Measurements from ENCODE around the gene NDEL1.

The NDEL1 gene

DNA sequence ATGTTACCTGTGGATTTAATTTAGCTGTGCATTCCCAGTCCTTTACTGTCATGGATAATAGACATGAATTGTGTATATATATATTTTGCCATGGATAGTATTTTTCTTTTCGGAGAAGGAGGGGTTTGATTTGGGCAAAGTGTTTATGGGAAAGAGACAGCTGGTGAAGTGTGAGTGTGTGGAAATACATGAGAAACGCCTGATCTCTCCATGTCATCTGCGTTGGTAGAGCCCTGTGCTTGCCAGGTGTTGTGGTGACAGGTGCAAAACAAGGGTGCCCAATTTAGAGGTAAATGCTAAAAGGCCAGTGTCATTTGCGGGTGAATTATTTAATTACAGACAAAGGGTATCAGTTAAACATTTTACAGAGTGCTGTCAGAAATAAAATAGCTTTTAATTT is 23.4 kb downstream of the NDEL1 start:
- DNase-seq: no peak

DNA sequence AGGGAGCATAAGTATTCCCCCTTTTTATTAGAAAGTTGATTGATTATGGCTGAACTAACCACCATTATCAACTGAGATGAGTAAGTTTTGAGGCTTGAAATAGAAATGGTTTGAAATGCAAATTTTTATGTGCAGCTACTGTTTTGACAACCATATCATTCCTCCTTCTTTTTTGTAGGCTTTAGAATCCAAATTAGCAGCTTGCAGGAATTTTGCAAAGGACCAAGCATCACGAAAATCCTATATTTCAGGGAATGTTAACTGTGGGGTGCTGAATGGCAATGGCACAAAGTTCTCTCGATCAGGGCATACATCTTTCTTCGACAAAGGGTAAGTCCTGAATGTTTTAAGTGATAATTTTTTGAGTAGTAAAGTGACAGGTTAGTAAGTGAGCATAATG is 24.1 kb downstream of the NDEL1 start:
- no peak for DNase-seq

DNA sequence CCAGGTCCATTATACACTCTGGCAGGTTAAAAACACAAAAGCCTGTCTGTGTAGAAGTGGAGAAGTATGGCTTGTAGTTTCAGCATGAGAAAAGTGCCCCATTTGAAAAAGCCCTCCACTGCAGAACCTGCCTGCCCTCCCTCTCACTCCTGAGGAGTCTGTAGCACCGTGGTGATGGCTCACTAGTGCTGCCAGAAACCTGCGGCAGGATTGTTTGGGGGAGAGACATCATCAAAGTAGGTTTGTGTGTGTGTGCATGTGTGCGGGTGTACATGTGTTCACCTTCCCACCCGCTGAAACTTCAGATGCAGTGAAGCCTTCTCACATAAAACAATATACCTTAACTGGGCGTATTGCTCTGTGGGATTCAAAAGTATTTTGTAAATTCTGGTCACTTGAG is 26.9 kb downstream of the NDEL1 start:
- no peak for DNase-seq

DNA sequence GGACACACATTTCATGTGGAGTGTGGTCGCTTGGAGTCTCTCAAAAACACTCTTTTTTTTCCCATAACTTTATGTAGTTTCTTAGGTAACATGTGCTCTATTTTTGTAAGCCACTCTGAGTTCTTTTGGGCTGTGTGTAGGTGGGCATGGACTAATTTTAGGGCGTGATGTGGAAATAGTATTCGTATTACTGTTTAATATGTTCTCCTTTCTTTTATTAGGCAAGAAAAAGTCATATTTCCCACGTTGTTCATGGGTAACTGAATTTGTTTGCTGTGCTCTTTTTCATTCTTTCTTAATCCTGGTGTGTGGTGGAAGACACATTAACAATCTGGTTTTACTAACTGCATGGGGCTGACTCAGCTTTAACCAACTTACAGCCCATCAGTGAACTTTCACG is 27.4 kb downstream of the NDEL1 start:
- DNase-seq: no peak

DNA sequence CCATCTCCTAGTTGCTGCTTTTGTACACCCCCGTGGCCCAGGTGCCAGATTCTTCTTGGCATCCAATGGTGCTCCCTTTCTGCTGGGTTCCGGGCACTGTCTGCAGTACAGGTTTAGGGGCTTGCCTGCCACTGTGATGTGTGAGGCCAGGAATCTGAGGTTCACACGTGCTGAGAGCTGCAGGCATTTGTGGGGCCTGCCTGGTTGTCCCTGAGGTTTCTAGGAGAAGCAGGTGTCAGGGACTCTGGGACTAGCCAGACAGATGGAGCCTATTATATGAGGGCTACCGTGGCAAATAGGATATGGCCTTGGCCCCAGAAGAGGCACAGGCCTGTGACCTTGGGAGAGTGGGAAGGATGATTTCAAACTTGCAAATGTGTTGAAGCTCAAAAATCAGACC is 29.3 kb downstream of the NDEL1 start:
- DNase-seq: no peak

DNA sequence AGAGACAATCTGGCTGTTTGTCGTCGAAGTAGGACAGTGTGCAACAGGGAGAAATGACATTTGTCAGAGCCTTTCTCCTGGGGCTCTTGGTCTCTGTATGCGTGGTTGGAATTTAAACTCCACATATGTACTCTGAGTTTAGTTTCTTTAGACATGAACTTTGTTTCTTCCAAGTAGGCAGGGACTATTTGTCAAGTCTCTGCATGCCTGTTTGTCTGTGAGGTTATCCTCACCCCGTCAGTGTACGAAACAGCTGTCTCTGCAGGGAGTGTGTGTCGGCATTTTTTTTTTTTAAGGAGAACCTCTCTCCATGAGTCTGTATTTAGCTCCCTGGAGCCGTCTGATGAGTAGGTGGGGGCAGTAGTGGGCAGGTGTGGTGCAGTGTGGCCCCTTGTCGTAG is 29.7 kb downstream of the NDEL1 start:
- no peak for DNase-seq

DNA sequence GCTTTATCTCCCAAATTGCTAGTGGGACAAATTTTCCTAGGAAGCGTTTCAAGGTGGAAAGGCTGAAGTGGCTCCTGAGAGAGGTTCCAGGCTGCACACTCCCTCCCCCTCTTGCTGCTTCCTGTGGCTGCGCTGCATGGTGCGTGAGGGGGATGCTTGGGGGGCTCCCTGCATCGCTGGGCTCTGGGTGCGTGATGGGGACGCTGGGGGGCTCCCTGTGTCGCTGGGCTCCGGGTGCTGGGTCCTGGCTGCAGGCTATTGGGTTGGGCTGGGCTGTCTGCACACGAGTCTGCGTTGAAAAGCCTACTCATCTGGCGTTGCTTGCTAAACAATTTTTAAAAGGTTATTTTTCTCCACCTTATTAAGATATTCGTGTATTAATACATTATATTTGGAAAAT is 30.1 kb downstream of the NDEL1 start:
- DNase-seq: no peak

DNA sequence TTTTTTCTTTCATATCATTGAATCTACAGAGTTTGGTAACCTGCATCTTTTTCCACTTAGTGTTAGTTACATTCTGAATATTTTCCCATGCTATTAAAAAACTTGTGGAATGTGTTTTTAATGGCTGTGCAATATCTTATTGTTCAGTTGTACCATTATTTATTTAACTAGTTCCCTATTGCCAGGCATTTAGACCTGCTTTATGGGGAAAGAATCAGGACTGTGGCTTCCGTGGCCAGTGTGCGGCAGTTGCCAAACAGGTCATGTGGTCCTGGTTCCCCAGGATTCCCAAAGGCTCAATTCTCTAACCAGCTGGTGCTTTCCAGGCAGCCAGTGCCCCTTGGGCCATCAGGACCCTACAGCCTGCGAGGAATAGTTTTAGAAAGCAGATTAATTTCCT is 30.8 kb downstream of the NDEL1 start:
- no peak for DNase-seq

DNA sequence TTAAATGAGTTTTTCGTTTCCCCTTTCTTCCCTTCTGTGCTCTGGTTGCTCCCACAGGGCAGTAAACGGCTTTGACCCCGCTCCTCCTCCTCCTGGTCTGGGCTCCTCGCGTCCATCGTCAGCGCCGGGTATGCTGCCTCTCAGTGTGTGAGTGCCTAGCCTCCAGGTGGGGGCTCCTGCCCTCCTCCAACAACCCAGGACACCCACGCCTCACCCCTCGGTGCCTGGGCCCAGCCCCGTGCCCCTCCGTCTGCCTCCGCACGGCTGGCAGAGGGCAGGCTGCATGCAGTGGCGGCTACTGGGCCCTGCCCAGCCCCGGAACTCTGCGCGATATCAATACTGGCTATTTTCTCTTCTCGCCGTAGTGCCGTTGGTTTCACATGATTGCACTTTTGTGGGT is 31.2 kb downstream of the NDEL1 start:
- no peak for DNase-seq

DNA sequence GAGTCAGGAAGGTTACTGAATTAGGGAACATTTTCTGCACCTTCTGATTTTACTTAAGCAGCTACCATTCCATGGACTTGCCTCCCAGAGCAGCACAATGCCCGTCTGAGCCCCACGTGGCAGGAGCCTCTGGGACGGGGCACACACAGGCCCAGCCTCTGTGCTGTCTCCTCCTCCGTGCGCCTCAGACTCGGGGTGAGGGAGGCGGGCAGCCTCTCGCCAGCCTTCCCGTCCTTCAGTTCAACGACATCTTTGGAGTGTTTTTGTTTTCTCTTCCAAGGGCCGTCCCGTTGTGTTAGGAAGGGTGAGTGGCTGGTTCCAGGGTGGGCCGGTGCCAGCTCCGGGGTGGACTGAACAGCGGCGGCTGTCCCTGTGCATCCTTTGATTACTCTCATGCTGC is 31.8 kb downstream of the NDEL1 start:
- DNase-seq: no peak

DNA sequence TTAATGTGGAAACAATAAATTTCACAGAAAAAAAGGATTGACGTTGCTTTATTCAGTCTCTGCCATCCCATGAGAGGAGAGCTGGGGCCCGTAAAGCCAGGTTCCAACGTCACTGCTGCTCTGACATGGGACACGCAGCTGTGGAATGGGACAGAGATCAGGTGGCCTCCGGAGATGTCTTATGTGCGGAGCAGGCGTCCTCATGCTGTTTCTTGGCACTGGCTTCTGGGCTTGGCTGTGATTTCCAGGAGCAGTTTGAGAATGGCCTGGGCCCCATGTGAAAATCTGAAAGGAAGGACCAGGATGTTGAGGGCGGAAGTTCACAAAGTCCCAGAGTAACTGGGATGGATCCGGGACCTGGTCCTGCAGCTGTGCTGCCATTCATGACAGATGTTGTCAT is 32.4 kb downstream of the NDEL1 start:
- no peak for DNase-seq

DNA sequence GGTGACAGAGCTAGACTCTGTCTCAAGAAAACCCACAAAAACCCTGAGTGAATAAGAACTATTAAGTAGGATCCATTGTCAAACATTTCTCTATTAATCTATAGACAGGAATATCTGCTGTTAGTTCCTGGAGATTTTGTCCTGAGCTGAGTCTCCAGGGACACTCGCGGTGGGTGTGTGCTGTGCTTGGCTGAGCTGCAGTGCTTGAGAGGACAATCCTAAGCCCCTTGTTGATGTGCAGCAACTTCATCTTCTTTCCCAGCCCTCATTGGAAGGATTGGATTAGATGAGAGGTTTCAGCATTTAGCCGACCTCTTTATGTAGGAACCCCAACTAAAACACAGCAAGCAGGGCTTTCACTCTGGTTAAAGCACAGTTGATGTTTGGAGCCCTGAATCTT is 33.3 kb downstream of the NDEL1 start:
- DNase-seq: no peak

DNA sequence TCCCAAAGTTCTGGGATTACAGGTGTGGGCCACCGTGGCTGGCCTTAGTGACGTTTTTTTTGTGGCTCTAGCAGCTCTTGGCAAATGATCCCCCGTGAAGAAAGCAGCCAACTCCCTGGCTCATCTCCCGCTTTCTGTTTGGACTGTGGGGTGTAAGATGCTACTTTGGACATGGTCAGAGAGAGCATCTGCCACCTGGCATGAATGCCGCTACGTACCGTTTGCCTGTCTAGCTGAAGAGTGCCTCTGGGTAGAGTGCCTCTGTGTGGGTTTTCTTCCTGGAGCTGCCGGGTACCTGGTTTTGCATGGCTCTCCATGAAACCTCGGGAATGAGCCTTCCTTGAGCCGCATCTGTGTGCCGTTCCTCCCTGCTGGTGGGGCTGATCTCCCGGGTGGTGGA is 34.3 kb downstream of the NDEL1 start:
- DNase-seq: no peak

DNA sequence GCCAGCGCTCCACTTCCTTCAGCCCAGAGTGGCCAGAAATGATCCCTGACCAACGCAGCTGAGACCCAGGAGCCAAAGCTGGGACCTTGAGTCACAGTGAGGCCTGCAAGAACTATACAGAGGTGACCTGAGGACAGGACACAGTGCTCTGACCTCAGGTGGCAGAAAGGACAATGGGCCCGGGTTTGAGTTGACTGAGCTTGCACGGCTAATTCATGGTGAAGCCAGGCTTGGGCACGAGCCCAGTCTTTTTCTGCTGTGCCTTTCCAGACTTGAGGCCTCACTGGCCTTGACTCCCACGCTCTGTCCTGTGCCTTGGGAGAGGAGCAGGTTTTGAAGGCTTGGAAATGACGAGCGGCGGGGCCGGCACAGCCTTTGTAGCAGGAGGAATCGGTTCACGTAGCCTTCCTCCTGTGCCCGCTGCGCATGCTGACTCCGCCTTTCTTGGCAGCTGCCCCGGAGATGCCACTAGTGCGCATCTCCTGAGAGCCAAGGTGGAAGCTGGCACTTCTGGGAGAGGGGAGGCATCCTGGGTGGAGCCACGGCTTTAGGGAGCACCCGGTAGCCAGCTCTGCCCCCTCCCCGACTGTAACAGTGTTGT is 34.9 kb downstream of the NDEL1 start:
- DNase-seq: no peak

DNA sequence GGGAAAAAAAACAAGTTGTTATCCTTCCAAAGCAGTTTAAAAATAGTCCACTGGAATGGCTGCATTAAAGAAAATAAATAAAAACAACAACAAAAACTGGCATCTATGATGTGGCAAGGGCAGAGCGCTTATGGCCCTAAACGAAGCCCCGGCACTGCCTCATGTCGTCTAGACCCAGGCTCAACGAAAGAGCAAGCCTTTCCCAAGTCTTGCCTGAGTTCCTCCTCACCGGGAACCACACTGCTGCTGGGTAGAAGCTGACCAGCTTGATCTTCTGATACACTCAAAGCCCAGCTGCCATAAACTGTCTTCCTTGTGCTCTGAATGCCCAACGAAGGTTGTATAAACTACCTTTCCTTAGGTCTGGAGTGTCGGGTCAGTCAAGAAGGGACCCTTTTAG is 37.0 kb downstream of the NDEL1 start:
- DNase-seq: no peak

DNA sequence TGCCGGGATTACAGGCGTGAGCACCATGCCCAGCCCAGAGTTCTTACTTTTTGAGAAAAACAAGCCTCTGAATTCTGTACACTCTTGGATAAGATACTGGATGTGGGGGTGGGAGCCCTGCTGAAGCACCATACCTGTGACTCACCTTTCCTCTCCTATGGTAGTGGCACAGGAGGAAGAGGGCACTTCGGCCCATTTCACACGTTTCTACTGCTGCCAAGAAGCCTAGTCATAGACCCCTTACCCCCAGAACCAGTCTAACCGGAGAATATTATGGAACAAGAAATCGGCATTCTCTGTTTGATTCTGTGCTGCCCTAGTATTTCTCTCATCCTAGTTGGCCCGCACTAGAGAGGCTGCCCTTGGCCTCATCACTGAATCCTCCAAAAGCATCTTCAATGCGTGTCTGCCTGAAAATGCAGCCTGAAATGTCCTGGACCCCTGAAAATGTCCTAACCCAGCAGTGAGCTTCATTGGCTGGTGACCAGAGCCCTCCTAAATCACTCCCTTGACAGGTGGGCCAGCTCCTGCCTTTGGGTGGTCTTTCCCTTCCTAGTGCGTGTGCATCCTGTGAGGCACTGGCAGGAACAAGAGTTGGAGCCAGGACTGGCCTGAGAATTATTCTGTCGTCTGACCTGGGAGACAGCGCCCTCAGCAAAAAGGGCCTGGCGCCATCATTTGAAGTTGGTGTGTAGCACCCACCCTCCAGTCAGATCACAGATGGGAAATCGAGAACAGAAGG is 37.9 kb downstream of the NDEL1 start:
- DNase-seq: no peak

DNA sequence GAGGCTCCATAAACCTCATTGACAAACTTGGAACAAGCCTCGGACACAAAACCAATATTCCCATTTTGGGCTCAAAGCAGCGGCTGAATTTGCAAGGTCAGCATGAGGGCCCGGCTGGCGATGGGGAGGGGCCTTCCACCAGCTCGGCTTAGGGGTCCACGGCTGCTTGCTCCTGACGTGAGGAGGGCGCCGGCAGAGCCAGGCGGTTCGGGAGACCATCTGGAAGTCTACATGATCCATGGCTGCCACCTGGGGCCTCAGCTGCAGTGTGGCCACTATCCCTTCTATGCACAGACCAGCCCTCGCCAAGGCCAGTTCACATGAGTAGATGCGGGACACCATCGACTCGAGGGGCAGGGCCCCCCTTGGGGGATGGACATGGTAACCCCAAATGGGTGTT is 39.1 kb downstream of the NDEL1 start:
- no peak for DNase-seq

DNA sequence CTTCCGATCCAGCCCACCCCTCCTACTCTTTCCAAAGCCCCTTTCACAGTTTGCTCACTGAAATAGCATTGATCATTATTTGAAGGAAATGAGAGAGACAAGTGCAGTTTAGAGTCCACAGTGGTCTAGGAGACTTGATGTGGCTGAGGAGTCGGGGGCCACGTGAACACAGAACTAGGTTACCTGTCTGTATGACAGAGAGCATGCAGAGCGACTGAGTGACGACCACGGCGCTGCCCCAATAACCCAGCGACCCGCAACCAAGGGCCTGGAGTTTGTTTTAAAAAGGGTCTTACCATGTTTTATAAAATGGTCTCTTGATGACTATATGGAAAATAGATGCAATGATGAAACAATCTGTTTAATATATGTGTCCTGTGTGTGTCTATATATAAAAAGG is 39.5 kb downstream of the NDEL1 start:
- no peak for DNase-seq

DNA sequence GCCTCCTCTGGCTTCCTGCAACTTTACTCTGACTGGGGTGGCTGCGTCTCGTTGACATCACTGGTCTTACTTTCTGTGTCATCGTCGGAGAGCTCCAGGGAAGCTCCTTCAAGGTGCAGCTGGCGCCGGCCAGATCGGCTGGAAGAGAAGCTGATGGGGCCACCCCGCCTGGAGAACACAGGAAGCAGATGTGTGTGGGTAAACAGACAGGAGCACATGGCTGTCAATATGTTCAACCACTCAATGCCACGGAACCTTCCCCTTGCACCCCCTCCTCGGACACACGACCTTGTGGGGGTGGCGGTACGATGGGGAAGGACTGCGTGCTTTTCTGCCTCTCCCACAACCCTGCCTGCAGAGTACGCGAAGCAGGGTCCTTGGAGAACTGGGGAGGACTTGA is 40.1 kb downstream of the NDEL1 start:
- DNase-seq: no peak

DNA sequence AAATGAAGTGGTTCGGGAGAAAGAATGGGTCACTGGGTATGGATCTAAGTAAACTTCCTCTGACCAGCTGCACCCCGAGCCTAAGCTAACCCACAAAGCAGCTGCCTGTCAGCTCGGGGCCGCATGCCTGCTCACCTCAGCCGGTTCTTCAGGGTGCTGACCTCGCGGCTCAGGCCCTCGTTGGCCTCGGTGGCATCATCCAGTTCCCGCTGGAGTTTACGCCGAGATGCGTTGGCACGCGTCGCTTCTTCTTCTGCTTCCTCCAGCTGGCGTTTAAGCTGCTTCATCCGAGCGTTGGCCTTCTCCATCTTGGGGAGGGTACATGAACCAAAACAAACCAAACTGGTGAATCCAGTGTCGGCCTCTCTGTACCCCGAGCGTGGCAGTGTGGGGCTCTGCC is 41.1 kb downstream of the NDEL1 start:
- no peak for DNase-seq

DNA sequence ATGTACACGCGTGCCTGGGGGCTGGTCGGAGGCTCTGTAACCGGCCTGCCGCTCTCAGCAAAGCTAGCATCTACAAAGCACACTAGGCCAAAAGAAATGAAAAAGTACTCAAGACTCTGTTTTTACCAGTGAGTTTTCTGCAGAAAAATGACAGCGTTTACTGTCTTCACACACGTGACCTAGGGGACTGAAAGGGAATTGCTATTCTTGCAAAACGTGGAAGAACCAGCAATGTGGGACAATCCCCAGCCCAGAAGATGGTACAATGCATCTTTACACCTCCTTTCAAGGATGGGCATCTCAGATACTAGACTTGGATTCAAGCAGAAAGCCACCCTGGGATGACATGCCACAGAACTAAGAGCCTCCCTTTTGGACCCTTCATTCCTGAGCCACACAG is 41.5 kb downstream of the NDEL1 start:
- DNase-seq: no peak

DNA sequence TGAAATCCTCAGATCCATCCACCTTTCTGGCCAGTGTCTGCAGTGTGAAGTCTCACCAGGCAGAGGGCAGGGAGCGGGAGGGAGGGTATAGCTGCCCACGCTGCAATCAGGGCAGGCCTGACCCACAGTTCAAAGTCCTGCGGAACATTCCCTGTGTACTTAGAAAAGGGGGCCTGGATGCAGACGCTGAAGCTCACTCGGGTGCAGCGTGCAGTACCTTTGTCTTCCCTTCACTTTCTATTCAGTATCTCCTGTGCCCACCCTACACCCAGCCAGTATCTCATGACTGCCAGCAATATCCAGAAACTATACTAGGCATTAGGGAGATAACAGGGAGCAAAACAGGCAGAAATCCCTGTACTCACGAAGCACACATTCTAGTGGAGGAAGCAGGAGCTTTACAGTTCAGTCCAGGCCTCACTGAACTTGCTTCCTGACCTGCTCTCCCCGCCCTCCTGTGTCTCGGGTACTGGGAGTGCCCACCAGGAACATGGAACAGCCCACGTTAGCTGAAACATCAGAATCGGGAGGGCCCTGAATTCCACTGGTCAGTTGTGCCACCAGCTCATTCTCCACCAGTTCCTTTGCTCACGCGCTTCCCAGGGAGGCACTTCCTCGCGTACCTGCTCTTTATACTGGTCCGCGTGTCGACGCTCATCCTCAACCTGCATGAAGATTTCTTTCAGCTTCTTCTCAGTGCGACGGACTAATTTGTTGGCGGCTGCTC is 42.2 kb downstream of the NDEL1 start:
- no peak for DNase-seq

DNA sequence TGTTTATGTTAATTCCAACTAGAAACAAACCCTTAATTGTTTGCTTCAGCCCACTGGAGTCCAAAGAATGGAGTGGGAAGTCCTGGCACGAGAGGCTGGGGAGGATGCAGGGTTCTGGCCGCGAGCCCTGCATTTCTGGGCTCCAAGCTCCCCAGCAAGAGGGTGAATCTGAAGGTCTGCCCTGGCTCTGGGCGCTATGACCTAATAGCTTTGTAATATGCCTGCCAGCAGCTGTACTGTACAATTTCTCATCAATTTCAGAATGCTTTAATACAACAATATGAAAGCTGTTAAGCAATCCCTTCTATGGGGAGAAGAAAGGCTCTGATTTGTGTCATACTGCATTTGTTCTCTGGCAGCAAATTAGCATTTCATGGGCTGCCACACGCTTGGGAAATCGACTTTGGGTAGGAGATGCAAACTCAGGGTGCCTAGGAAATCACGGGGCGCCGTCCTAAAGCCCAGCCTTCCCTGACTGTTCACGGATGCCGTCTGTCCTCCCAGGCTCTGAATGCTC is 43.8 kb downstream of the NDEL1 start:
- DNase-seq: no peak

Measured in CD4-positive, alpha-beta T cell treated with Interleukin-15 for 1 hour (primary cell).